HG03378 (cell line): ENCODE measurements around the gene ZSWIM4.

Experiments used
- ATAC-seq: cut with Tn5 transposase; IDR thresholded peaks from one replicate; pipeline ENCODE4 v1.9.1; 2021; ENCODE audit warnings: mild to moderate bottlenecking, moderate library complexity; ENCODE audit not compliant: unreplicated experiment

The ZSWIM4 gene

GRCh38 chr19:13806728-13807127, 11.5 kb downstream of the ZSWIM4 start:
- no peak for ATAC-seq

- no peak for ATAC-seq
Observed at GRCh38 chr19:13807421-13808021, 12.3 kb downstream of the ZSWIM4 start.

GRCh38 chr19:13808856-13809255, 13.6 kb downstream of the ZSWIM4 start:
- ATAC-seq, result no peak

GRCh38 chr19:13812544-13812943, 17.3 kb downstream of the ZSWIM4 start:
- no peak for ATAC-seq

- ATAC-seq, result no peak
Observed at GRCh38 chr19:13813147-13813546, 17.9 kb downstream of the ZSWIM4 start.

- no peak for ATAC-seq
Observed at GRCh38 chr19:13814550-13814949, 19.3 kb downstream of the ZSWIM4 start.

GRCh38 chr19:13817018-13817614, 21.9 kb downstream of the ZSWIM4 start:
- no peak for ATAC-seq

GRCh38 chr19:13817615-13818371, 22.6 kb downstream of the ZSWIM4 start:
- no peak for ATAC-seq

- ATAC-seq, result no peak
Observed at GRCh38 chr19:13819238-13819637, 24.0 kb downstream of the ZSWIM4 start.

- ATAC-seq, result no peak
Observed at GRCh38 chr19:13821292-13821691, 26.0 kb downstream of the ZSWIM4 start.

GRCh38 chr19:13823256-13823655, 28.0 kb downstream of the ZSWIM4 start:
- ATAC-seq, result no peak

GRCh38 chr19:13823901-13824300, 28.7 kb downstream of the ZSWIM4 start:
- no peak for ATAC-seq

GRCh38 chr19:13824703-13825102, 29.5 kb downstream of the ZSWIM4 start:
- no peak for ATAC-seq

- ATAC-seq, result no peak
Observed at GRCh38 chr19:13825489-13826441, 30.5 kb downstream of the ZSWIM4 start.

GRCh38 chr19:13826652-13827235, 31.5 kb downstream of the ZSWIM4 start:
- ATAC-seq, result no peak

- ATAC-seq, result no peak
Observed at GRCh38 chr19:13827656-13828055, 32.4 kb downstream of the ZSWIM4 start.

GRCh38 chr19:13830114-13830740, 35.0 kb downstream of the ZSWIM4 start:
- no peak for ATAC-seq

- ATAC-seq, result no peak
Observed at GRCh38 chr19:13830741-13831536, 35.7 kb downstream of the ZSWIM4 start.
